Glutamatergic neuron (in vitro differentiated cells): ENCODE results near the gene RFESD. TPM values are rescaled to one million over a fixed set of nuclear protein-coding genes. Genes with fewer than 3 reads are reported as not detected.

ENCODE experiments used
- DNase-seq: peaks from one replicate; pipeline ENCODE4 v3.0.0; 2022
- H3K27ac Mint-ChIP-seq: one replicate; pipeline ENCODE4 v1.8.0; 2020; ENCODE audit warnings: mild to moderate bottlenecking, mixed read lengths, inconsistent platforms; ENCODE audit not compliant: unreplicated experiment
- H3K27me3 Mint-ChIP-seq: one replicate; pipeline ENCODE4 v1.8.0; 2020; ENCODE audit warnings: mild to moderate bottlenecking, moderate library complexity, mixed read lengths, inconsistent platforms; ENCODE audit not compliant: unreplicated experiment
- H3K36me3 Mint-ChIP-seq: one replicate; pipeline ENCODE4 v1.8.0; 2020; ENCODE audit warnings: mild to moderate bottlenecking, mixed read lengths, inconsistent platforms; ENCODE audit not compliant: unreplicated experiment
- H3K4me1 Mint-ChIP-seq: one replicate; pipeline ENCODE4 v1.8.0; 2020; ENCODE audit warnings: mild to moderate bottlenecking, low read depth, mixed read lengths, inconsistent platforms; ENCODE audit not compliant: unreplicated experiment
- H3K4me3 Mint-ChIP-seq: one replicate; pipeline ENCODE4 v1.8.0; 2020; ENCODE audit warnings: mild to moderate bottlenecking, mixed read lengths, inconsistent platforms; ENCODE audit not compliant: unreplicated experiment
- H3K9me3 Mint-ChIP-seq: one replicate; pipeline ENCODE4 v1.8.0; 2020; ENCODE audit warnings: mild to moderate bottlenecking, moderate library complexity, mixed read lengths, inconsistent platforms; ENCODE audit not compliant: unreplicated experiment
- total RNA-seq: library from RNA; stranded (reverse); fragmentation: NEBNext Ultra II Directional; extraction: Animal tissue kit (Norgen Biotek cat#: 25700); gene quantifications from one replicate; pipeline ENCODE4 v1.2.1, GENCODE V29; 2021; ENCODE audit not compliant: unreplicated experiment
- TF ChIP-seq, protein P1 (sequence below): fragments of 200-600 bp; sonication (generic); IDR thresholded peaks from one replicate; pipeline ENCODE4 v1.5.0; 2021; ENCODE audit not compliant: partially characterized antibody, unreplicated experiment

The RFESD gene
- total RNA-seq, 1 donor from 2014 or later, result 1.1 TPM

GRCh38 chr5:95686651-95687050, 40.1 kb downstream of the RFESD start:
- TF ChIP-seq, protein P1, sequence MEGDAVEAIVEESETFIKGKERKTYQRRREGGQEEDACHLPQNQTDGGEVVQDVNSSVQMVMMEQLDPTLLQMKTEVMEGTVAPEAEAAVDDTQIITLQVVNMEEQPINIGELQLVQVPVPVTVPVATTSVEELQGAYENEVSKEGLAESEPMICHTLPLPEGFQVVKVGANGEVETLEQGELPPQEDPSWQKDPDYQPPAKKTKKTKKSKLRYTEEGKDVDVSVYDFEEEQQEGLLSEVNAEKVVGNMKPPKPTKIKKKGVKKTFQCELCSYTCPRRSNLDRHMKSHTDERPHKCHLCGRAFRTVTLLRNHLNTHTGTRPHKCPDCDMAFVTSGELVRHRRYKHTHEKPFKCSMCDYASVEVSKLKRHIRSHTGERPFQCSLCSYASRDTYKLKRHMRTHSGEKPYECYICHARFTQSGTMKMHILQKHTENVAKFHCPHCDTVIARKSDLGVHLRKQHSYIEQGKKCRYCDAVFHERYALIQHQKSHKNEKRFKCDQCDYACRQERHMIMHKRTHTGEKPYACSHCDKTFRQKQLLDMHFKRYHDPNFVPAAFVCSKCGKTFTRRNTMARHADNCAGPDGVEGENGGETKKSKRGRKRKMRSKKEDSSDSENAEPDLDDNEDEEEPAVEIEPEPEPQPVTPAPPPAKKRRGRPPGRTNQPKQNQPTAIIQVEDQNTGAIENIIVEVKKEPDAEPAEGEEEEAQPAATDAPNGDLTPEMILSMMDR, result no peak
- no peak overlapping the region for H3K4me3 Mint-ChIP-seq
- H3K27ac Mint-ChIP-seq, result no peak overlapping the region
- H3K36me3 Mint-ChIP-seq, result no peaks in the 10 kb centered on the region
- peaks cover 3% of the 10 kb centered on the region for H3K4me1 Mint-ChIP-seq
- no peaks in the 10 kb centered on the region for H3K27me3 Mint-ChIP-seq
- H3K9me3 Mint-ChIP-seq, result no peaks in the 10 kb centered on the region
- DNase-seq, result no peak

- no peak overlapping the region for H3K27ac Mint-ChIP-seq
- H3K4me3 Mint-ChIP-seq, result no peak overlapping the region
- H3K36me3 Mint-ChIP-seq, result no peaks in the 10 kb centered on the region
- no peaks in the 10 kb centered on the region for H3K27me3 Mint-ChIP-seq
- no peak for DNase-seq
- peaks cover 3% of the 10 kb centered on the region for H3K4me1 Mint-ChIP-seq
- TF ChIP-seq, protein P1, result no peak
- no peaks in the 10 kb centered on the region for H3K9me3 Mint-ChIP-seq
Measured at GRCh38 chr5:95689680-95690079, 43.1 kb downstream of the RFESD start.

GRCh38 chr5:95690333-95690732, 43.8 kb downstream of the RFESD start:
- TF ChIP-seq, protein P1, result no peak
- no peaks in the 10 kb centered on the region for H3K36me3 Mint-ChIP-seq
- H3K27ac Mint-ChIP-seq, result no peak overlapping the region
- H3K4me3 Mint-ChIP-seq, result no peak overlapping the region
- DNase-seq, result no peak
- no peaks in the 10 kb centered on the region for H3K27me3 Mint-ChIP-seq
- peaks cover 3% of the 10 kb centered on the region for H3K4me1 Mint-ChIP-seq
- H3K9me3 Mint-ChIP-seq, result no peaks in the 10 kb centered on the region

DNA sequence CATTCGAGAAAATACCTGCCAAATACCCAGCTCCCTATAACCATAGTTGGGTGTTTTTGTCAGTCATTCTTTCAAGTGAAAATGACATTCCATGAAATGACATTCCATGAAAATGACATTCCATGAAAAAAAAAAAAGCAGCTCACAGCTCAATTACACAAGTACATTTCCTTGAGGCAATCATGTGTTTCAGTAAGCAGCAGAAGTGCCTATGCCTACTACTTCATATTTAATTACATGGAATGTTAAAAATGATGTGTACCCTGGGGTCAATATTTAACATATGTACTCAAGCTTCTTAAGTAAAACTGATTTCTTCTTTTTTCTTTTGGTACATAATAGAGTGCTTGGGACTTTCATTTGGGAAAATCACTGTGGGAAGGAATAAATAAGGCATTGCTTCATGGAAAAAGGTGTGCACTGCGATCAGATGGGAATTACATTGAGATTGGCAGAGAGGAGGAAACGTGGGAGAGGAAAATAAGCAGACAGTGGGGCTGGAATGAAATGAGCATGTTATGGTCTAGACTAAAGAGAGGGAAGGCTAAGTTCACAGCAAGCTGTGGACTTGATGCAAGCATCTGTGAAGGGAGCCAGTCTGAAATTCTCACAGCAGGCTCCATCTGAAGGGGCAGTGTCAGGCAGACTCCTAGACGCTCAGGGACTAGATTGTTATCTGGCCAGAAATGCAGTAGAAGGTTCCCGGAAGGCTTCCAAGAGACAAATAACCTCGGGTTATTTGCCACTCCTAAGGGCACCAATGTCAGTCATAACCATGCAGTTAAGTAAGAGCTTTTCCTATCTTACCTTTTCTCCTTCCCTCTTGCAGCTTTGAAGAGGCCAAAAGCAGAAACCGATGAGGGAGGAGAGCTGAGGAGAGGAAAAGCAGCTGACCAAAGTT, 51.5 kb downstream of the RFESD start:
- peaks cover 3% of the 10 kb centered on the region for H3K27me3 Mint-ChIP-seq
- no peak overlapping the region for H3K4me3 Mint-ChIP-seq
- no peaks in the 10 kb centered on the region for H3K36me3 Mint-ChIP-seq
- DNase-seq, result no peak
- TF ChIP-seq, protein P1, result no peak
- peaks cover 6% of the 10 kb centered on the region for H3K4me1 Mint-ChIP-seq
- H3K27ac Mint-ChIP-seq, result peak overlapping the region; percentile 4
- no peaks in the 10 kb centered on the region for H3K9me3 Mint-ChIP-seq

DNA sequence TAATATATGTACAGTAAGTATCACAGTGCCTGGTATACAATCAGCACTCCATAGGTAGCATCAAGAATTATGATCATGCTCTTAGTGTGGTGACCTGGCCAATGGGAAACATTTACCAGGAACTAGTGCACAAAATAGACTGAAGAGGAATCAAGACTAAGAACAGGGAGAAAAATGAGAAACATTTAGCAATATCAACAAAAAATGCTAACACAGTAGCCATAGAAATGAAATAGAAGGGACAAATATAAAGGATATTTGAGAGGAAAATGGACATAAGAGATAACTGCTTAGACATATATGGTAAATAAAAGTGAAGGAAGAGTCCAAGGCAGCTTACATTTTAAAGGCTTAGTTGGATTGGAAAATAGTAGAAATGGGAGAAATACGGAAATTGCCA, 52.8 kb downstream of the RFESD start:
- Mint-ChIP-seq H3K4me3 (no peak overlapping the region), H3K9me3 (no peaks in the 10 kb centered on the region), H3K27ac (no peak overlapping the region), H3K27me3 (peaks cover 3% of the 10 kb centered on the region), H3K4me1 (peaks cover 10% of the 10 kb centered on the region), H3K36me3 (no peaks in the 10 kb centered on the region)
- TF ChIP-seq, protein P1, result no peak
- no peak for DNase-seq
